ENCODE measurements around the gene SLC1A1.
"Not testable (repeated sequence)": the region's sequence is repeated elsewhere in the genome, so short reads cannot be mapped to it uniquely, and the experiment has no call there.

SLC1A1 gene

GRCh38 chr9:4581861-4582565 is 91.7 kb downstream of the SLC1A1 start:
- no peak for DNase-seq

GRCh38 chr9:4583001-4583400 is 92.7 kb downstream of the SLC1A1 start:
- no peak for DNase-seq

GRCh38 chr9:4584636-4585035 is 94.4 kb downstream of the SLC1A1 start:
- DNase-seq: no peak

DNA sequence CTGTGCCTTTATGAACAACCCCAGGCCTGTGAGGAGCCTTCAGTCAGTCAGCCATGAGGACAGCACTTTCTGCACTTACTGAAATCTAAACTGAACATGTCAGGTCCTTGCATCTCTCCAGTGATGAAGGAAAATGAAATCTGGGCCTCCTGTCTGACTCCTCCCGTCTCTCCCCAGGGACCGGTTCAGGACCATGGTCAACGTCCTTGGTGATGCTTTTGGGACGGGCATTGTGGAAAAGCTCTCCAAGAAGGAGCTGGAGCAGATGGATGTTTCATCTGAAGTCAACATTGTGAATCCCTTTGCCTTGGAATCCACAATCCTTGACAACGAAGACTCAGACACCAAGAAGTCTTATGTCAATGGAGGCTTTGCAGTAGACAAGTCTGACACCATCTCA is 94.9 kb downstream of the SLC1A1 start:
- DNase-seq: no peak

DNA sequence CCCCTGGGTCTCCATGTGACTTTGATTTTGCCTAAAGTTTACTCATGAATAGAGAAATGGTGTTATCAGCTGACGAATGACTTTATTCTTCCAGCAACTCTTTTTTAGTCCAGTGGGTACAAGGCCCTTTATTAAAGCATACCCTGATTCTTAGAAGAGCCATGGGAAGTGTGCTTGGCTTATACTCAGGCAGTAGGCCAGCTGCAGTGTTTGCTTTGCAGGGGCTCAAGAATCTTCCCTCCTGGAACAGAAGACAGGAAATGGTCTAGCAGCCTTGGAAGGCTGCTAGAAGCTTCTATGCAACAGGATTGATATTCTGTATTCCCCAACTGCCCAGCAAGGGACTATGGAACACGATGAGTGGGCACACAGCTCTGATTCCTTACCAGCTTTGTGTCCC is 98.5 kb downstream of the SLC1A1 start:
- no peak for DNase-seq

GRCh38 chr9:4590430-4591122 is 100.3 kb downstream of the SLC1A1 start:
- no peak for DNase-seq

DNA sequence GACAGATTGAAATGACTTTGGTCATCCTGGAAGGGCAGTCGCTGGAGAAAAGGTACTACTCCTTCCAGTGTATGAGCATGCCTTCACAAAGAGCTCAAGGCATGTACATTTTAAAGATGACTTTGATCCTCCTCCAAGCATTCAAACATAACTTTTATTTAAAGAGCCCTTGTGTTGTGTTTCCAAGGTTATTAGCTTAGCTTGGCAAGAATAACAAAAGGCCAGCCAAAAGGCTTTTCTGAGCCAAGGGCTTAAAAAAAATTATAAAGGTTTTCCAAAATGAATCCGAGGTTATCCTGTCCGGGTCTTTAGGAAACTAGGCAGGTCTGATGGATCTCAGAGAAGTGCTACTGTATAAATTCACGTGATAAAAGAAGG is 100.8 kb downstream of the SLC1A1 start:
- no peak for DNase-seq

GRCh38 chr9:4592295-4592694 is 102.0 kb downstream of the SLC1A1 start:
- no peak for DNase-seq

GRCh38 chr9:4592886-4593285 is 102.6 kb downstream of the SLC1A1 start:
- no peak for DNase-seq

- DNase-seq: no peak
Observed at GRCh38 chr9:4594545-4594944, 104.3 kb downstream of the SLC1A1 start.

GRCh38 chr9:4594994-4595393 is 104.7 kb downstream of the SLC1A1 start:
- DNase-seq: no peak

GRCh38 chr9:4596165-4596922 is 106.1 kb downstream of the SLC1A1 start:
- no peak for DNase-seq

DNA sequence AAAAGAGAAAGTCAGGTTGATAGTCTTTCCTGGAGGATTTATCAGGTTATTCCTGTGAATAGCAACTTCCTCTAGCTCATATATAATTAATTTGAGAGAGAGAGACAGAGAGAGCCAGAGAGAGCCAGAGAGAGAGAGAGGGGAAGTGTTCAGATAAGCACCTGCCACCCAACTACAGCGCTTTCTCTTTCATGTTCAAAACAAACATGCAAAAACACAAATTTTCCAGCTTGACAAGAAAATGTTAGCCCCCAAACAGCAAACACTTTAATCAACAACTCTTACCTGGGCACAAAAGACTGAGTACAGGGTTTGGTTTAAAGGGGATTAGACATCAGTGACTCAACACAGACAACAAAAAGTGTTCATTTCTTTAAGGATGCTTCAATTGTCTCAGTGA is 110.1 kb downstream of the SLC1A1 start:
- DNase-seq: no peak

- no peak for DNase-seq
Observed at GRCh38 chr9:4603830-4604229, 113.6 kb downstream of the SLC1A1 start.

DNA sequence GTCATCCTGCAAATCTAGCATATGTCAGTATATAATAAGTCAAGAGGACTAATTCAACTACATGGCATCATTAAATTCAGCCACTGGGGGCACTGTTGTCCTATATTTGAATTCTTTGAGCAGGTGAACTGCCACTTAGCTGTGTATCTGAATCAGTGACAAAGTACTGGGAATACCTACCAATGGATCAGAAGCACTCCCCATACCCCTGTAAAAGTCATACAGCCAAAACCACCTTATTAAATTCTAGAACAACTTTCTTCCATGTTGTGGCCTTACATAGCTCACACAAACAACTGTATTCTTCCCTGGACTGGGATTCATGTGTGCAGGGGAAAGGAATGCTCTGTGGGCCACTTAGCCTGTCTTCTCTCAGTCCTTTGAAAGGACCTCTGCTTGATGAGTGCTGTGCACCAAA is 114.4 kb downstream of the SLC1A1 start:
- DNase-seq: peak; percentile 44

DNA sequence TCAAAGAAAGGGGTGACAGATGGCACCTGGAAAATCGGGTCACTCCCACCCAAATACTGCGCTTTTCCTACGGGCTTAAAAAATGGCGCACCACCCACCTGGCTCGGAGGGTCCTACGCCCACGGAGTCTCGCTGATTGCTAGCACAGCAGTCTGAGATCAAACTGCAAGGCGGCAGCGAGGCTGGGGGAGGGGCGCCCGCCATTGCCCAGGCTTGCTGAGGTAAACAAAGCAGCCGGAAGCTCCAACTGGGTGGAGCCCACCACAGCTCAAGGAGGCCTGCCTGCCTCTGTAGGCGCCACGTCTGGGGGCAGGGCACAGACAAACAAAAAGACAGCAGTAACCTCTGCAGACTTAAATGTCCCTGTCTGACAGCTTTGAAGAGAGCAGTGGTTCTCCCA is 115.8 kb downstream of the SLC1A1 start:
- DNase-seq: not testable (repeated sequence)

GRCh38 chr9:4614627-4615026 is 124.4 kb downstream of the SLC1A1 start:
- DNase-seq: no peak

DNA sequence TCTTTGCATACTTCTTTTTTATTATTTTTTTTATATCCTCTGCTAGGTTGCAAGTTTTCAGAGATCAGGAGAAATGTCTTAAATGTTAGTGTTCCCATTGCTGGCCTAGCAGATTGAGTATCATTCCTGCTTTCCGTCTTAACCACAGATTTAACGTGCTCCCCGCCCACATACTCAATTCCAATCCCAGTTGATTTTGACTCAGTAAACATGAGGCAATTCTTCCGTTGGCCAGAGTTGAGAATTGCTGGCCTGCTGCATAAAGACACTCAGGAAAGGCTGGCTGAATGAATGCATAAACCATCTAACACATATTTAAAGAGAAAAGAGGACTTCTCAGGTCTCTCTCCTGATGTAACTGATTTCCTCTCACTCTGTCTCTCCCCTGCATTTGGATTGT is 125.0 kb downstream of the SLC1A1 start:
- DNase-seq: no peak

DNA sequence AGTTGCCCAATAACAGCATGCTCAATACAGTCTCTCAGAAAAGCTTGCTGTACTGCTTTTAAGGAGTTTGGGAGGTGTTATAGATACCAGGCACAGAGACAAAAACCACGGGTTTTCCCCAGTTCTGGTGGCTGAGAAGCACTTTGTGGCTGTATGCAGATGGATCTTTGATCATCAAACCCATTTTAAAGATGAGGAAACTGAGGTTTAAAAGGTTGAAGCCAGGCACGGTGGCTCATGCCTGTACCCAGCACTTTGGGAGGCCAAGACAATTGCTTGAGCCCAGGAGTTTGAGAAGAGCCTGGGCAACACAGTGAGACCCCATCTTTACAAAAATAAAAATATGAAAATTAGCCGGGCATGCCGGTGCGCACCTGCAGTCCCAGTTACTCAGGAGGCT is 125.5 kb downstream of the SLC1A1 start:
- DNase-seq: no peak

DNA sequence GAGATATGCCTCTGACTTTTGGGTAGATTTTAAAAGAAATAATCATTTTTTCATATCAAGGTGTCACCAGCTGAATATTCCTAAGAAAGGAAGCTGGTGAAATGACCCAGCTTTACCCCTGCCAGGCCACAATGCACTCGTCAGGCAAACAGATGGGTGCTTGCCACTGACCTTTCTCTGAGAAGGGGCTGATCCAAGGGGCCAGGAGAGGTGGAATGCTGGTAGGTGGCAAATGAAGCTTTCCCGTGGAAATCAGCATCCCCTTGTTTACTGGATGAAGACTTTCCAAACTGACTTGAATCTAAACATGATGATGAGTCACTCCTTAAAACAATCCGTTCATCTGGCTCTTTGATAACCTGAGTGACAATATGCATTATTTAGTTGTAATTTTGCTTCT is 127.5 kb downstream of the SLC1A1 start:
- no peak for DNase-seq

- DNase-seq: no peak
Observed at GRCh38 chr9:4618700-4619099, 128.4 kb downstream of the SLC1A1 start.

- DNase-seq: no peak
Observed at GRCh38 chr9:4620057-4620765, 129.9 kb downstream of the SLC1A1 start.

GRCh38 chr9:4620881-4621555 is 130.8 kb downstream of the SLC1A1 start:
- DNase-seq: no peak

Data from NCI-H1048 (cell line).